Measurements from ENCODE around the gene SAMD3. TPM values are rescaled to one million over a fixed set of nuclear protein-coding genes. Genes with fewer than 3 reads are reported as not detected.

The SAMD3 gene
- total RNA-seq, 1 donor from 2014 or later, result 0.30 TPM

Other genes starting within 250 kb of the SAMD3 start
- 5.5 TPM for gene L3MBTL3, start 204.4 kb downstream of the SAMD3 start, total RNA-seq
- 0.10 TPM for gene TMEM200A, start 143.1 kb upstream of the SAMD3 start, total RNA-seq

Data from left lobe of liver (tissue), 1 donor.